Smooth muscle cell of the brain vasculature (primary cell): ENCODE results near the gene PPM1H.
"Not testable (repeated sequence)": the region's sequence is repeated elsewhere in the genome, so short reads cannot be mapped to it uniquely, and the experiment has no call there.

Experiments
- DNase-seq: peaks from one replicate; pipeline ENCODE4 v3.0.0-alpha.2; 2012; ENCODE audit warnings: low read depth, low spot score

Gene PPM1H

DNA sequence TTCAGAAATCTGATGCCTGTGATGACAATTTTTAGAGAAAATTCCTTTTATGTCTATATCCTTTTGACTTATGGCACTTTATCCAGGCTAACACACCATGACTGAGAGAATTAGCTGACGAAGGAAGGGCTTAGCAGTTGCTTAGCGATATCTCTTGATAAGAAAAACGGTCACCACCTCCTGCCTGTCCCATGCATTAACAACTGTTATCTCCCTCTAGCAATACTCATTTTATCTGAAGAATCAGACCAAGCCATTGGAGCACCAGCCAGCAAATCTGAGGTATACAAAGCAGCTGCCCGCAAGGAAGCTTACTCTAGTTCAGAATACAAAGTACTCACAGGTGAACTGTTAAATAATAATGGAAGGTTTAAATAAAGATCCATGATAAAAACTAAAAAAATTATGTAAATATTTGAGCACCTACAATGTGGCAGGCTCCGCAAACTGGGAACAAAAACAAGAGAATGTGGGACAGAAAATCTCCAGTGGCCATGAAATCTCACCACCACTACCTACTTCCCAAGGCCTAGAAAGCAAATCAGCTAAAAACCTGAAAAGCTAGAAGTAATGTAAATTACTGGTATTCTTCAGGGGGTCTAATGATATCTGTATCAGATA lies 24.3 kb downstream of the PPM1H start:
- DNase-seq, result no peak

DNA sequence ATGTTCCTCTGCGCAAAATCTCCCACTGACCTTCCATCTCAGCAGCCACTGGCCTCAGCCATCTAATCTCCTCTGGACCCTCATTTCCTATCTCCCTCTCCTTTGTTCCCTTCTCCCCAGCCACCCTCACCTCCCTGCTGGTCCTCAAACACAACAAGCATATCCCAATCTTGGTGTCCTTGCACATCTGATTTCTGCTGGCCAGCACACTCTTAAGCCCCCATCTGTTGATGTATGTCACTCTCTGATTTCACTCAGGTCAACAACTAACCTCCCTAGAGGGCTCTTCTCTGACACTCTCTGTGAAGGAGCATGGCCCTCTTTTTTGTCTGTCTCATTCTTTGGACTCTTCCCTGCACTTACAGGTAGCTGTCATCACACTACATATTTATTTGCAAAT lies 25.6 kb downstream of the PPM1H start:
- DNase-seq, result no peak

DNA sequence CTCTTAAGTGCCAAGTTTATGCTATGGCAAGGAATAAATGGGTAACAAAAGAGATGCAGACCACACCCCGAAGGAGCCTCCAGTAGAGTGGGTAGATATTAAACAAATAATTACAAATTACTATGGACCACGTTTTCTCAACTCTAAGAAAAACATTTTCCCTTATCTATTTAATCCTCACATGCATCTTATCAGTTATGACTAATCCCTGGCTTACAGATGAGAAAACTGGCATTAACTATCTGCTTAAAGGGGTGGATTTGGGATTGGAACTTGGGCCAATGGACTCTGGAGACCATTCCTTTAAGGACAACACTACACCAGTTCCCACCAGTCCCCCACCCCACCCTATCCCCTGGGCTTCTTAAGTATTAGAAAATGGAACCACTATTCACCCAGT lies 26.3 kb downstream of the PPM1H start:
- no peak for DNase-seq

DNA sequence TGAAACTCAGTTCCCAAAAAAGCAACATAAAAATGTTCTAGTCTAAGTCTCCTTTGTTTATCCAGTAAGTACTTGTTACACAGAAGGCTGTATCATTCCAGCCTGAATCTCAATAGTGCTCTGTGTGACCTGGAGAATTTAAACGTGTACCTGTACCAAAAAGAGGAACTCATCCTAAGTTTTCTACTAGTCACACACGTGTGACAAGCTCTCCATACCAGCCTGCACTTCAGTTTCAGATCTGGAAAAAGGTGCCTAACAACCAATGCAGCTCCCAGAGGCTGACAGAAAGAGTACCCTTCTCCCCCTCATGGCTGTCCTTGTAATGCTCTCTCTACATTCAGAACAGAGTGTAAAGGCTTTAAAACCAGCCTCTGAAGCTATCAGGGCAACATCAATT lies 27.4 kb downstream of the PPM1H start:
- DNase-seq, result no peak

DNA sequence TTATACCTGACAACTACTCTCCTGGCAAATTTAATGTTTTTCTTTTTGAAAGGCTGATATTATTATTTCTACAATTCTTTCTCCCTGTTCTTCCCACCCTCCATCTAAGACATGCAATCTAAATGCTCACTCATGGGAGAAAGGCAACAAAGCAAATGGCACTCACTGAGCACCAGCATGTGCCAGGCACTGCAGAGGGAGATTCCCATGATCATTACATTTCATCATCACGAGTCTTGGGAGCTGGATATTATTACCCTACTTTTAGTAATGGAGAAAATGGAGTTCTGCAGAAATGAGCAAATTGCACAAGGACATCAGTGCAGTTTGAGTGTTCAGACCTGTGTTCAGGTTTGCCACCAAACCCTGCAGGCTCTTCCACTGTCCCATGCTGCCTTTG lies 27.9 kb downstream of the PPM1H start:
- DNase-seq, result no peak

DNA sequence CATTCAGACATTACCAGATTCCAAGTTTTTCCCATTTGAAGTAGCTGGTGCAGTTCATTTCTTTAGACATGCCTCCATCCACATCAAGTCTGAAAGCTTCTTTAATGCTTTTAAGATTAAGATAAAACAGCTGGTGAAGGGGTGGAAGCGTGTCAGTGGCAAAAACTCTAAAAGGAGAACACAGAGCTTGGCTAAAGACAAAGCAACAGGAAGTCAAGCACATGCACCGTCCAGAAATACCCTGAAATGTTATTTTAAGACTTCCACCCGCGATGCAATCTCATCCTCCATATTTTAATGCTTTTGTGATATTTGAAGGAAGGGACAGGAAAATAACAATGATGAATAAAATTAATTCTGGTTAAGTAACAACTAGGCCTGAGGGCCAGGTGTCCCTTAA lies 31.8 kb downstream of the PPM1H start:
- DNase-seq, result no peak

DNA sequence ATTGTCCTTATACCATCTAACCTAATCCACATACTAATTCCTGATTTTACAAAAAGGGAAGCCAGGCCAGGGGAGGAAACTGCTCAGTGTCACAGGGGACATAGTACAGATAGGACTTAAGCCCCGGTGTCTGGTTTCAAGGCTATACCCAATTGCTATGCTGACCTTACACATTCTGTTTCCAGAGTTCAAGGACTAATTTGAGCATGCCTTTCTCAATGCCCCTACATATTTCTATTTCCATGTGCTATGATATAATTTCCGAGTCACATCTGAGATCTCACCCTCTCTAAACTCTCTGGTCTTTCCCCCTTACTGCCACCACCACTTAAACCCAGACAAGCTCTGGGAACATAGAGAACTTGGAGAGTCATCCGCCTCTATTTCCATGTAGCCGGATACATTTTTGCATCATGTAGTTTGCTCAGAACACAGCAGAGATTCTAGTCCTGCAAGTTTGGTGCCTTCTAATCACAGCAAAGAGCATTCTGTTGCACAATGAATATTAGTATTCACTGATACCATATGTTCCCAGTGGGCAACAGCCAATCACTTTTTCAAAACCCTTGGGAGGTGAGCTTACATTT lies 34.2 kb downstream of the PPM1H start:
- no peak for DNase-seq

DNA sequence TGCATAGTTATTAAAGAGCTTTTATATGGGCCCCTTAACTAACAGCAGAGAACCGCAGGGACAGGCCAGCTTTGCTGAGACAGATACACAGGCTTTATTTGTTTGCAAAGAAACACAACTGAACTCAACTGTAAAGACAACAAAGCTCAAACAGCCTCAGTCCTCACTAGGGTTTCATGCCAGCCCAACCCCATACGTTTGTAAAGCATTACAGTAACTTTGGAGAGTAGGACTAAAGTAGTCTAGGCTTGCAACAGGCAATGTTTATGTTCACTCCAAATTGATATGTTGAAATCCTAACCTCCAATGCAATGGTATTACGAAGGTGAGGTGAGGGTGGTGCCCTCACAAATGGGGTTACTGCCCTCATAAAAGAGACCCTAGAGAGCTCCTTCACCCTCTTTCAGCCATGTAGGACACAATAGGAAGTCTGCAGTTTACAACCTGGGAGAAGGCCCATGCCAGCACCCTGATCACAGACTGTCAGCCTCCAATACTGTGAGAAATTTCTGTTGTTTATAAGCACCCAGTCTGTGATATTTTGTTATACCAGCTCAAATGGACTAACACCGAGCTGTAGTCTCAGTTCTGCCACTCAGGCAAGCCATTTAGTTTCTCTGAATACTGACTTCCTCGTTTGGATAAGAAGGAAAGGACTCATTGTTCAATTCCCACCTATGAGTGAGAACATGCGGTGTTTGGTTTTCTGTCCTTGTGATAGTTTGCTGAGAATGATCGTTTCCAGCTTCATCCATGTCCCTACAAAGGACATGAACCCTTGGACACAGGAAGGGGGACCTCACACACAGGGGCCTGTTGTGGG lies 35.2 kb downstream of the PPM1H start:
- DNase-seq, result no peak

DNA sequence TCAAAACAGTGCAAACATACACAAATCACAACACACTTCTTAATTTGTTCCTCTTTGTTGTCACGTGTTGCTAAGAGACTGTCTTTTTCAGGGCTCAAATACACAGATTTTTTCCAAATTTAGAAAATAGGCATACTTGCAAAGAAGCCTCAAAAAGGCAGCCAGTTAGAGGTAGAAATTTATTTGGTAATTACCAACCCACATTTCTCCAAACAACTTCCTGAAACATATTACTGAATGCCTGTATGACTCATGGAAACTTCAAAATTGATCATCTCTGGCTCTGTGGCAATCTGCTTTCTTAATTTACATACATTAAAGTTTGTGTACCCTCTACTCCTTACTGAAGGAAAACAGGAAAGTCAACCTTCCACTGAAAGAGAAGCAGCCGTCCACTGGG lies 36.4 kb downstream of the PPM1H start:
- DNase-seq, result no peak

DNA sequence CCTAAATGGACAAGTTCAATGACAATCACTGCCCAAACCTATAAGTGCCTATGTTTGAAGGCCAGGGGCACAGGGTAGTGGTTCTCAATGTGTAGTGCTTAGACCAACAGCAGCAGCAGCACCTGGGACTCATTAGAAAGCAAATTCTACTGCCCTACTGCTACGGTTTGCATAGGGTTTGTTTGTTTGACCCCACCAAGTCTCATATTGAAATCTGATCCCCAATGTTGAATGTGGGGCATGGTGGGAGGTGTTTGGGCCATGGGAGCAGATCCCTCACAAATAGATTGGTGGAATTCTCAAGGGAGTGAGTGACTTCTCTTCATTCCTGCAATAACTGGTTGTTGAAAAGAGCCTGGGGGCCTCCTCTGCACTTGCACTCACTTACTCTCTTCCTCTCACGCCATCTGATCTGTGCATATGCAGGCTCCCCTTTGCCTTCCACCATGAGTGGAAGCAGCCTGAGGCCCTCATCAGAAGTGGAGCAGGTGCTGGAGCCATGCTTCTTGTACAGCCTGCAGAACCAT lies 39.5 kb downstream of the PPM1H start:
- DNase-seq, result no peak

DNA sequence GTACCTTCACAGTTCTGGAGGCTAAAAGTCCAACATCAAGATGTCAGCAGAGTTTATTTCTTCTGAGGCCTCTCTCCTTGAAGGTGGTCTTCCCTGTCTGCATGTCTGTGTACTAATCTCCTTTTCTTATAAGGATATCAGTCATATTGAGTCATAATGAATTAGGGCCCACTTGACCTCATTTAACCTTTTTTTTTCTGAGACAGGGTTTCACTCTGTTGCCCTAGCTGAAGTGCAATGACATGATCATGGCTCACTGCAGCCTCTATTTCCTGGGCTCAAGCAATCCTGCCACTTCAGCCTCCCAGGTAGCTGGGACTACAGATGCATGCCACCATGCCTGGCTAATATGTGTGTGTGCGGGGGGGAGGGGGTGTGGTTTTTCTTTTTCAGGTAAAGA lies 41.7 kb downstream of the PPM1H start:
- no peak for DNase-seq

DNA sequence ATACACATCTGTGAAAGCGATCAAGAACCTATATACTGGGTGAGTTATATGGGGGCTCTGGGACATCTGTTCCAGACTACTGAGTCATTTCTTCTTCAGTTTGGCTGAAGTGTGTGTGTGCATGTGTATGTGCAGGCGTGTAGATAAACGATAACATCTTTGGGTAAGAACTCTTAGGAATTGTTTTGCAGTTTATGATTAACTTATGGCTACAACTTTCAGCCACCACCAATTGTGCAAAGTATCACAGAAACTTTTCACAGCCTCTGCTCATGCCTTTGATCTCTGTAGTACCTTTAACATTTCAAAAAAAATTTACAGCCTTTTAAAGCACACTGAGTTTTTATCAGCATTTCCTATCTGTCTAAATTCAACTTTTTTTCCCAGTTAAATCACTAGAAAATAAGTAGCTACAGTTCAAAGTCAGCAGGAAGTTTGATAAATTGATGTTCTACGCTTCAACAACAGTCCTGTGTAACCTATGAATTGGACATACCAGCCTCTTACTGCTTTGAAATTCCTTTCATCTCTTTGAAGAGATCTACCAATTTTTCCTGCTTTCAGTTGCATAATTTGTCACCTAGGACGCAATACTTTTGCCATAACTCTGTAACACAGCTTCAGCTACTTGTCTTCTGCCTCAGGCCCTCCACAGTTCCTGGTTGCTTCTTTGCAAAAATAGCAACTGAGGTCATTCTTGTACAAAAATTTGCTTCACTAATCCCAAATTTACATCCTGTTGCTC lies 43.0 kb downstream of the PPM1H start:
- DNase-seq, result no peak

DNA sequence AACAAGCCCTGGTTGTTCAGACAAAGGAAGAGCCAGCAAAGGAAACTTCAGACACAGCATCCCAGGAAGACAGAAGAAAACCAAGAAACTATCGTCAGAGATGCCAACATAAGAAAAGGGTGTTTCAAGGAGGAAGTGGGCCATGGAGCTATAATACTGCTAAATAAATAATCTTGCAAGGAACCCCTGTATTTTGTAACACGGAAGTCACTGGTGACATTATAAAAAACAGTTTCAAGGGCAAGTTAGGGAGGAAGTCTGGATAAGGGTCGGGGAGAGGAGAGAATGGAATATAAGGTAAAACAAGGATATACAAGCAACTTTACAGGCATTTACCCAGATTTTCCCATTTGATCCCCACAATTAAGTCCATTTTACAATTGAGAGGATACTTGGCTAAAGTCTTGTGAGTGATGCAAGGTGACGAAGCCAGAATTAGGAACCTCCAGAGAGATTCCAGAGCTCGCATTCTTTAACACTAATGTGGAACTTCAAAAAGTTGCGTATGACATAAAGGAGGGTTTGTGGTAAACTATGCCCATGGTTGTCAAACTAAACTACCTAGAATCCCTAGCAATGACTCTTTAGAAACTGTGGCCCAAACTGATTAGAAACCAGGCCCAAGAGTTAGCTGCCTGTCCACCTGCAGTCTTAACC lies 46.4 kb downstream of the PPM1H start:
- no peak for DNase-seq

DNA sequence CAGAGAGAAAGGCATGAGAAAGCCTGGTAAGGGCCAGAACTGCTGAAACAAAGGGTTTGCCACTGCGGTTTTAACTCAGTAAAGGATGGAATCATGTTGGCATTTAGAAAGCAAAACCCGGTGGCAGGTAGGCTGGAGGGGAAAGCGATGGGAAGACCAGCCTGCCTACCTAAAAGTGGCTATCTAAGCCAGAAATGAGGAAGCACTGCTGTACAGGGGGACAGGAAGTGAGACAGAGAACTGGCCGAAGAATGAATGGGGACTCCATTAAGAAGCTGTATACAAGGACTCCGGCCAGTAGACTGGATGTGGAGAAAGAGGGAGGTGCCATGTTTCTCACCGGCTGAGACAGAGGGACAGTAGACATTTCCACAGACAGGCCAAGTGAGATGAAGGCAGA lies 48.2 kb downstream of the PPM1H start:
- DNase-seq, result no peak

DNA sequence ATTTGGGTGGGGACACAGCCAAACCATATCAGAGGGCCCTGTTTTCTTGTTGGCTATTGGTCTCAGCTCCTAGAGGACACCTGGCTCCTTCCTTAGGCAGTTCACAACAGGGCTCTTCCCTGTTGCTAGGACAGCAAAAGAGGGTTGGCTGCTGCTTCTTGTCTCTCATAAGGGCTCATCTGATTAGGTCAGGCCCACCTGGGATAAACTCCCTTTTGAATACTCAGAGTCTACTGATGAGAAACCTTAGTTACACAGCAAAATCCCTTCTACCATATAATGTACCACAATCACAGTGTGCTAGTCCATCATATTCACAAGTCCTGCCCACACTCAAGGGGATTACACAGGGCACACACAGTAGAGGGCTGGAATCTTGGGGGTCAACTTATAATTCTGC lies 49.7 kb downstream of the PPM1H start:
- DNase-seq, result no peak

DNA sequence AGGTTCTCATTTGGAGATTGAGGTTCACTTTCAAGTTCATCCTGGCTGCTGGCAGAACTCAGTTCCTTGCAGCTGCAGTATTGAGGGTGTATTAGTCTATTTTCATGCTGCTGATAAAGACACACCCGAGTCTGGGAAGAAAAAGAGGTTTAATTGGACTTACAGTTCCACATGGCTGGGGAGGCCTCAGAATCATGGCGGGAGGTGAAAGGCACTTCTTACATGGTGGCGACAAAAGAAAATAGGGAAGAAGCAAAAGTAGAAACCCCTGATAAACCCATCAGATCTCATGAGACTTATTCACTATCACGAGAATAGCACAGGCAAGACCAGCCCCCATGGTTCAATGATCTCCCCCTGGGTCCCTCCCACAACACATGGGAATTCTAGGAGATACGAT lies 50.1 kb downstream of the PPM1H start:
- DNase-seq, result not testable (repeated sequence)

DNA sequence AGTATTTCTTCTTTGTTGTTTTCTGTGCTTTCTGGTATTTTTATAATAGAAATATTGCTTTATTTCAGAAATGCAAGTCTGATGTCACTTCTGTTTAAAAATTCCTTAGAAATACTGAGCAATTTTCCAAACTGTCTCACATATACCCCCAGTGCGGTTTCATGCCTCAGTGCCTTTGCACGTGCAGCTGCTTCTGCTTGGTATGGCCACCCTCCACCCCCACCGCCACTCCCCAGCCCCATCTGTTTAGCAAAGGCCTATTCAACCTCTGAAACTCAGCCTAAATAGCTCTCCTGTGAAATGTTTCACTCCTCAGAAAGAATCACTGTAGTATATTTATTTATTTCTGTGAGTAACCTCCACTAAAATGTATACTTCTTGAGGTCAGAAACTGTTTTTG lies 52.3 kb downstream of the PPM1H start:
- no peak for DNase-seq

DNA sequence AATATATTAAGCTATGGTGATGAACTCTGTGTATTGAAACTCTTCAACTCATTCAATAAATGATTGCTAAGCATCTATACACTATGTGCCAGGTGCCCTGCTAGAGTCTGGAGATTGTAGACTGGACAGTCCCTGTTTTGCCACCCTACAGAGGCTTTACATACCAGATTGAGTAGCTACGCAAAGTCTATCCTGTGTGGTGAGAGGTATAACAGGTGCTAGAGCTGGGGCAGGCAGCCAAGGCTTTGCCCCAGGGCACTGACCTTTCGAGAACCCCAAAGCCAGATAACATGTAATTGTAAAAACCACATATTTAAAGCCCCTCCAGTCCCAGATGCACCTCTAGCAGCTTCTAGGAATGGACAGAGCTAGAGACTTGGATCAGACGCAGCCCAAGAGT lies 52.8 kb downstream of the PPM1H start:
- no peak for DNase-seq

DNA sequence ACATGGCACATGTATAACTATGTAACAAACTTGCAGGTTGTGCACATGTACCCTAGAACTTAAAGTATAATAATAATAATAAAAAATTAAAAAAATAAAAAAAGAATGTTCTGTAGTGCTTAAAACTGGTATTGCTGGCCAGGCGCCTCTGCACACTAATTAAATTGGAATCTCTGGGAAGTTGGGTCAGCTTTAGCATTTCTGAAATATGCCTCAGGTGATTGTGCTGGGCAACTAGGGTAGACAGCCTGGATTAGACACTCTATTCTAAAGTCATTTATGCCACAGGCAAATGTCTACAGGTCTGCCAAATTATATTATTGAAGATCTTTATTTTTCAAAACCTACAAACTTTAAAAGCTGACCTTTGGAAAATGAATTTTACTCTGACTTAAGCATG lies 55.3 kb downstream of the PPM1H start:
- no peak for DNase-seq

DNA sequence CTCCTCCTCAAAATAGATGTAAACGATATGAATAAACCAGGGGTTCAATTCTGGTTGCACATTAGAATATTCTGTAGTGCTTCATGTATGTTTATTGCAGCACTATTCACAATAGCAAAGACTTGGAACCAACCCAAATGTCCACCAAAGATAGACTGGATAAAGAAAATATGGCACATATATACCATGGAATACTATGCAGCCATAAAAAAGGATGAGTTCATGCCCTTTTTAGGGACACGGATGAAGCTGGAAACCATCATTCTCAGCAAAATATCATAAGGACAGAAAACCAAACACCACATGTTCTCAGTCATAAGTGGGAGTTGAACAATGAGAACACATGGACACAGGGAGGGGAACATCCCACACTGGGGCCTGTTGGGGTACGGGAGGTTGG lies 55.7 kb downstream of the PPM1H start:
- DNase-seq, result not testable (repeated sequence)

DNA sequence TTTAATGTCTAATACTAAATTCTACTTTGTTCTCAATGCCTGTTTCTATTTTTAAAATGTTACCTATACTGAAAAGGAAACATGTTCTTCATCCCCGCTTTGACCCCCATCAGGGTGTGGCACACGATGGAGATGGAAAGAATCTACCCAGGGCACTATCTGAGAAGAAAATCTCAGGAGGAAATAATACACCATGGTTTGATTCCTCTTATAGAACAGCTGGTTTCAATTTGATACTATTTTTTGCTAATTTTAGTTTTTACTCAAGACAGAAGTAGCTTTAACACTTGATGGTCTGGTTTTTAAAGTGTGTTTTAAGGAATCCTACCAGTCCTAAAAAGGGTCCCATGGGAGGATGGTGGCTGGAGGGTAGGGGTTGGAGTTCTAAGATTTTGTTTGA lies 56.7 kb downstream of the PPM1H start:
- no peak for DNase-seq
